Measurements from ENCODE around the gene RNF151. TPM values are rescaled to one million over a fixed set of nuclear protein-coding genes. Genes with fewer than 3 reads are reported as not detected.
"Not testable (repeated sequence)": the region's sequence is repeated elsewhere in the genome, so short reads cannot be mapped to it uniquely, and the experiment has no call there.

Gene RNF151
- total RNA-seq, 2 experiments from 2014 or later, result not detected

- no peaks in the 10 kb centered on the region for H3K27me3 Mint-ChIP-seq
- no peak for DNase-seq
- H3K27ac Mint-ChIP-seq, result peak overlapping the region; percentile 66
- H3K36me3 Mint-ChIP-seq (ENCODE audit: low read depth), result peaks cover 2% of the 10 kb centered on the region
- peaks cover 24% of the 10 kb centered on the region for H3K4me1 Mint-ChIP-seq
- ChIA-PET CTCF (interaction anchor here (0.8 kb wide), 2 partner anchors 10 to 26 kb away, joined by 3 read pairs; no protein-coding TSS in a partner anchor), POLR2A (no interaction called here)
- H3K4me3 Mint-ChIP-seq, result peak overlapping the region; percentile 82
- no peaks in the 10 kb centered on the region for H3K9me3 Mint-ChIP-seq
Measured at GRCh38 chr16:1942047-1942809, 24.4 kb upstream of the RNF151 start.

GRCh38 chr16:1942810-1943726, 23.6 kb upstream of the RNF151 start, which contains the start of gene MSRB1:
TSS of gene MSRB1 (minus strand) at chr16:1943199. CDS start at chr16:1943156, 43 bp downstream.
- H3K4me1 Mint-ChIP-seq, result peaks cover 24% of the 10 kb centered on the region
- H3K4me3 Mint-ChIP-seq, result peak within 1 kb of the TSS; percentile 82
- no peaks in the 10 kb centered on the region for H3K27me3 Mint-ChIP-seq
- ChIA-PET POLR2A (no interaction called here), CTCF (interaction anchor here (0.8 to 1.5 kb wide), 4 partner anchors 22 to 238 kb away, joined by 3 to 7 read pairs (median 3); partner anchors contain the start of genes NOXO1 and RPS2)
- H3K36me3 Mint-ChIP-seq (ENCODE audit: low read depth), result no peaks in the 10 kb centered on the region
- DNase-seq, result peak; percentile 100
- H3K27ac Mint-ChIP-seq, result peak within 1 kb of the TSS; percentile 82
- H3K9me3 Mint-ChIP-seq, result no peaks in the 10 kb centered on the region

- CTCF ChIA-PET, result interaction anchor here (0.7 to 1.0 kb wide), 2 partner anchors 162 to 577 kb away, joined by 3 to 4 read pairs; partner anchors contain the start of genes NUBP2 and SPSB3
Measured at GRCh38 chr16:1944612-1945199, 21.9 kb upstream of the RNF151 start.

GRCh38 chr16:1945559-1946391, 20.9 kb upstream of the RNF151 start:
- Mint-ChIP-seq H3K27me3 (no peaks in the 10 kb centered on the region), H3K4me3 (no peak overlapping the region), H3K36me3 (ENCODE audit: low read depth) (no peaks in the 10 kb centered on the region), H3K9me3 (no peaks in the 10 kb centered on the region), H3K4me1 (peaks cover 24% of the 10 kb centered on the region), H3K27ac (no peak overlapping the region)
- CTCF ChIA-PET, result interaction anchor here (0.5 kb wide), 1 partner anchor 228 kb away, joined by 4 read pairs; no protein-coding TSS in a partner anchor
- DNase-seq, result no peak
- POLR2A ChIA-PET, result no interaction called here

More at GRCh38 chr16:1944612-1945199, 21.9 kb upstream of the RNF151 start:
- DNase-seq, result no peak
- H3K36me3 Mint-ChIP-seq (ENCODE audit: low read depth), result no peaks in the 10 kb centered on the region
- H3K4me1 Mint-ChIP-seq, result peaks cover 24% of the 10 kb centered on the region
- H3K27me3 Mint-ChIP-seq, result no peaks in the 10 kb centered on the region
- no peaks in the 10 kb centered on the region for H3K9me3 Mint-ChIP-seq
- H3K27ac Mint-ChIP-seq, result no peak overlapping the region
- H3K4me3 Mint-ChIP-seq, result peak overlapping the region; percentile 82
- POLR2A ChIA-PET, result no interaction called here

- Mint-ChIP-seq H3K4me3 (no peak overlapping the region), H3K9me3 (no peaks in the 10 kb centered on the region), H3K4me1 (peaks cover 18% of the 10 kb centered on the region), H3K27ac (no peak overlapping the region), H3K36me3 (ENCODE audit: low read depth) (no peaks in the 10 kb centered on the region), H3K27me3 (no peaks in the 10 kb centered on the region)
- ChIA-PET POLR2A (no interaction called here), CTCF (interaction anchor here (0.6 to 0.7 kb wide), 2 partner anchors 13 to 1171 kb away, joined by 4 read pairs; partner anchors contain the start of gene NDUFB10)
- no peak for DNase-seq
Measured at GRCh38 chr16:1946495-1947368, 19.9 kb upstream of the RNF151 start.

GRCh38 chr16:1947369-1947670, 19.3 kb upstream of the RNF151 start:
- Mint-ChIP-seq H3K27me3 (peaks cover 2% of the 10 kb centered on the region), H3K4me1 (peaks cover 13% of the 10 kb centered on the region), H3K27ac (peak overlapping the region; percentile 25), H3K9me3 (no peaks in the 10 kb centered on the region), H3K4me3 (no peak overlapping the region), H3K36me3 (ENCODE audit: low read depth) (no peaks in the 10 kb centered on the region)
- ChIA-PET POLR2A (no interaction called here), CTCF (interaction anchor here (0.6 kb wide), 1 partner anchor 1170 kb away, joined by 4 read pairs; no protein-coding TSS in a partner anchor)
- DNase-seq, result no peak

- POLR2A ChIA-PET, result no interaction called here
- Mint-ChIP-seq H3K4me1 (peaks cover under 1% of the 10 kb centered on the region), H3K9me3 (no peaks in the 10 kb centered on the region), H3K27ac (no peak overlapping the region), H3K4me3 (no peak overlapping the region), H3K36me3 (ENCODE audit: low read depth) (no peaks in the 10 kb centered on the region), H3K27me3 (peaks cover 2% of the 10 kb centered on the region)
- CTCF ChIA-PET, result interaction anchor here (0.6 kb wide), 1 partner anchor 145 kb away, joined by 5 read pairs; no protein-coding TSS in a partner anchor
- DNase-seq, result no peak
Measured at GRCh38 chr16:1949507-1949906, 17.1 kb upstream of the RNF151 start.

- Mint-ChIP-seq H3K27ac (no peak overlapping the region), H3K9me3 (no peaks in the 10 kb centered on the region), H3K4me3 (no peak overlapping the region), H3K4me1 (no peaks in the 10 kb centered on the region), H3K36me3 (ENCODE audit: low read depth) (no peaks in the 10 kb centered on the region), H3K27me3 (peaks cover 2% of the 10 kb centered on the region)
- DNase-seq, result no peak
- ChIA-PET POLR2A (no interaction called here), CTCF (interaction anchor here (1.3 kb wide), 1 partner anchor 9 kb away, joined by 6 read pairs; the partner anchor contains the start of gene NDUFB10)
Measured at GRCh38 chr16:1950047-1950446, 16.6 kb upstream of the RNF151 start.

- Mint-ChIP-seq H3K27ac (no peak overlapping the region), H3K36me3 (ENCODE audit: low read depth) (no peaks in the 10 kb centered on the region), H3K27me3 (peaks cover 2% of the 10 kb centered on the region), H3K4me3 (no peak overlapping the region), H3K9me3 (no peaks in the 10 kb centered on the region), H3K4me1 (no peaks in the 10 kb centered on the region)
- ChIA-PET POLR2A (no interaction called here), CTCF (interaction anchor here (1.3 kb wide), 1 partner anchor 9 kb away, joined by 6 read pairs; the partner anchor contains the start of gene NDUFB10)
- DNase-seq, result no peak
Measured at GRCh38 chr16:1950559-1950958, 16.1 kb upstream of the RNF151 start.

GRCh38 chr16:1953734-1954133, 12.9 kb upstream of the RNF151 start:
- Mint-ChIP-seq H3K36me3 (ENCODE audit: low read depth) (no peaks in the 10 kb centered on the region), H3K27ac (no peak overlapping the region), H3K27me3 (peaks cover 2% of the 10 kb centered on the region), H3K4me3 (no peak overlapping the region), H3K4me1 (no peaks in the 10 kb centered on the region), H3K9me3 (no peaks in the 10 kb centered on the region)
- no peak for DNase-seq
- ChIA-PET CTCF (no interaction called here), POLR2A (no interaction called here)

- peaks cover 28% of the 10 kb centered on the region for H3K4me1 Mint-ChIP-seq
- H3K27ac Mint-ChIP-seq, H3K4me3 Mint-ChIP-seq, DNase-seq, H3K27me3 Mint-ChIP-seq, CTCF ChIA-PET, H3K9me3 Mint-ChIP-seq, POLR2A ChIA-PET: not testable (repeated sequence)
- H3K36me3 Mint-ChIP-seq (ENCODE audit: low read depth), result peaks cover 17% of the 10 kb centered on the region
Measured at GRCh38 chr16:1957434-1958142, 9.1 kb upstream of the RNF151 start.

Data from activated CD4-positive, alpha-beta T cell treated with anti-CD3 and anti-CD28 coated beads, Interleukin-2, amount 10 ng/mL, durations not matched to agents 7 days and 5 days (primary cell).